ENCODE measurements around the gene GRK5. TPM values are rescaled to one million over a fixed set of nuclear protein-coding genes. Genes with fewer than 3 reads are reported as not detected.
A peak's percentile ranks its signal among the peaks of the same experiment; 100 is the strongest.

The GRK5 gene
- total and polyA plus RNA-seq, 2 experiments from 2014 or later: 5.2 to 13.7 TPM

DNA sequence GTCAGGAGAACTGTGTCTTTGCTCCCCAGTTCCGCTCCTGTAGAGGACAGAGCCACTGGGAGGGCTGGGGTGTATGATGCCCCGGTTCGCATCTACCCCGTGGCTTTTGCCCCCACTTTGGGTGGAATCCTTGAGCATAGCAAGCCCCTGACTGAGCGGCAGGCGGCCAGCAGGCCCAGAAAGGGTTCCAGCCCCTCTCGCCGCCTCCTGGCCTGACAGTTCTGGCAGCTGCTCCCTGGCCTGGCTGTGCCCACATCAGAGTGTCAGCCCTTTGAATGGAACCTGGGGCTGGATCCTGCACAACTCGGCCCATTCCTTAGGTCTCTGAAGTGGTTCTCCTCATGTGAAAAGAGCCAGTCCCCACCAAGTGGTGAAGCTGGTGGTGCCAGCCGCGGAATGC lies 106.7 kb downstream of the GRK5 start:
- 94 to 96% methylated on average over 10 to 11 of the region's 11 CpGs for WGBS, 2 experiments (ENCODE audit: low coverage in 1 of 2, low lambda C conversion rate in 2 of 2, missing lambda C conversion rate in 2 of 2)

DNA sequence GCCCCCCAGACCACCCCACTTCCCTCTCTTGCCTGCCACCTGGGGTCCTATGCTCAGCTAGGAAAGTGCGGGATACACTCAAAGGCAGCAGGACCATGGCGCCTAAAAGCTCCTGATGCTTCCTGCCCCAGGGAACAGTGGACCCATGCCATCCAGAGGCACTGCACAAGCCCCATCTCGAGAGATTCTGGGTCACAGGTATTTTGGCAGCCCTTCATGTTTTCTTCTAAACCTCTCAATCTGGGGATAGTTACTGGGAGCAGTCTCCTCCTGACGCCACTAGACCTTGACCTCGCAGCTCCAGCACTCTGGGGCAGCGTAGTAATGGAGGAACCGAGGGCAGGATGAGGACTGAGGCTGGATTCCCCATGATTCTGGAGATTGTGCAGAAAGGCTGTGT lies 107.1 kb downstream of the GRK5 start:
- H3K79me2 ChIP-seq (ENCODE audit: insufficient read depth): peaks cover 63% of the 10 kb centered on the region
- peak overlapping the region; percentile 99; the same call in 1 of the 2 replicates for H3K27ac ChIP-seq
- H3K9me3 ChIP-seq (ENCODE audit: low read depth): no peaks in the 10 kb centered on the region
- H2AFZ ChIP-seq: no peak overlapping the region
- no peaks in the 10 kb centered on the region for H3K36me3 ChIP-seq (ENCODE audit: low read depth)
- peaks cover 38% of the 10 kb centered on the region for H3K4me1 ChIP-seq (ENCODE audit: insufficient read depth)
- no peak for DNase-seq
- peaks cover 30% of the 10 kb centered on the region for H3F3A ChIP-seq (ENCODE audit: insufficient read depth)
- no peak overlapping the region for H3K9ac ChIP-seq
- H3K4me3 ChIP-seq: no peak overlapping the region
- in situ Hi-C loops (cut with MboI): no loop called here
- TF ChIP-seq EZH2phosphoT487 (IDR thresholded peaks at IDR 0.05; ENCODE audit: insufficient read depth, low read depth) (no peak), EZH2 (IDR thresholded peaks at IDR 0.05; ENCODE audit: insufficient read depth, poor library complexity, severe bottlenecking) (no peak)
- no peaks in the 10 kb centered on the region for H3K9me2 ChIP-seq (ENCODE audit: insufficient read depth)
- H3K4me2 ChIP-seq (ENCODE audit: unreplicated experiment): no peak overlapping the region
- 82% methylated on average over 7 of the region's 7 CpGs for WGBS, 2 experiments (ENCODE audit: low coverage in 1 of 2, low lambda C conversion rate in 2 of 2, missing lambda C conversion rate in 2 of 2)
- no peaks in the 10 kb centered on the region for H4K20me1 ChIP-seq (ENCODE audit: insufficient read depth)
- H3K27me3 ChIP-seq (replicated peaks; ENCODE audit: insufficient read depth): no peaks in the 10 kb centered on the region

More for the DNA sequence above, 106.7 kb downstream of the GRK5 start:
- TF ChIP-seq EZH2 (IDR thresholded peaks at IDR 0.05; ENCODE audit: insufficient read depth, poor library complexity, severe bottlenecking) (no peak), EZH2phosphoT487 (IDR thresholded peaks at IDR 0.05; ENCODE audit: insufficient read depth, low read depth) (no peak)
- no peak overlapping the region for H3K9ac ChIP-seq
- no peak overlapping the region for H2AFZ ChIP-seq
- in situ Hi-C loops (cut with MboI): no loop called here
- H3K9me2 ChIP-seq (ENCODE audit: insufficient read depth): no peaks in the 10 kb centered on the region
- H3K27me3 ChIP-seq (replicated peaks; ENCODE audit: insufficient read depth): no peaks in the 10 kb centered on the region
- no peaks in the 10 kb centered on the region for H3K36me3 ChIP-seq (ENCODE audit: low read depth)
- peaks cover 63% of the 10 kb centered on the region for H3K79me2 ChIP-seq (ENCODE audit: insufficient read depth)
- no peak overlapping the region for H3K4me3 ChIP-seq
- H3K9me3 ChIP-seq (ENCODE audit: low read depth): no peaks in the 10 kb centered on the region
- H4K20me1 ChIP-seq (ENCODE audit: insufficient read depth): no peaks in the 10 kb centered on the region
- peaks cover 38% of the 10 kb centered on the region for H3K4me1 ChIP-seq (ENCODE audit: insufficient read depth)
- no peak for DNase-seq
- no peak overlapping the region for H3K4me2 ChIP-seq (ENCODE audit: unreplicated experiment)
- H3K27ac ChIP-seq: no peak overlapping the region
- peaks cover 30% of the 10 kb centered on the region for H3F3A ChIP-seq (ENCODE audit: insufficient read depth)

DNA sequence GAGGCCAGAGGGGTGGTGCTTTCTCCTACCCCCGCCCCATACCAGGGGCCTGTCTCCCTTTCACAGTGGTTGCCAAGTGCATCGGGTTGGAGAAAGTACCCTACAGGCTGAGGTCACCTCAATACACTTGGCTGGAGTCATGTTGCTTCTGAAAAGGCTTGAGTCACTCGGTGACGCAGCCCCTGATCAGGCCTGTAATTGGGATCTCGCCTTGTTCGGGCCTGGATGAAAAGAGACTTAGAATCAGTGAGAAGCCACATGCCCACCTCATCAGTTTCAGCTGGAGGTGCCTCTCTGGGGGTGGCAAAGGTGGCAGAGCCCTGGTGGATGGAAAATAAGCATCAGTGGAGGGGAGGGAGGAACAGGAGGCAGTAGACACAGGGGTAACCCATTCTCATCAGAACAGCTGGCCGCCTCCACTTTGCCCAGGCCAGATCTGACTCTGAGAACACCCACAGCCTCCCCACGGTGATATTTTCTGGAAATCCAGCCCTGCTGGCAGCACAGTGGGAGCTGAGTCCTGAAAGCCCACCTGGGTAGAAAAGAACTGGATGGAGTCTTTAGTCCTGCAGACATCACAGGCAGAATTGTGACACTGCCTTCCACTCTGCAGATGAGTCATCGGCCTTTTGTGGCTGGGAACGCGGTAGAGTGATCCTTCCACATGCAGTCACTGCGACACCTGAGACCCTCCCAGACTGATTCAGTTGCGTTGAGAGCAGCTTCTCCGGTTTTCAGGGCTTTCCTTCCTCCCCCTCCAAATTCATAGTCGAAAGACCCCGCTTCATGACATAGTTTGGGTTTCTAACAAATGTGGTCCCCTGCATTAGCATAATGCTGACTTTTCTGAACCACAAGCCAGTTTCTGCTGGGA lies 108.0 kb downstream of the GRK5 start:
- H3K9me3 ChIP-seq (ENCODE audit: low read depth): no peaks in the 10 kb centered on the region
- H2AFZ ChIP-seq: no peak overlapping the region
- peaks cover 63% of the 10 kb centered on the region for H3K79me2 ChIP-seq (ENCODE audit: insufficient read depth)
- H4K20me1 ChIP-seq (ENCODE audit: insufficient read depth): no peaks in the 10 kb centered on the region
- H3K9ac ChIP-seq: peak overlapping the region; percentile 90
- peak; percentile 98 for DNase-seq
- H3K27me3 ChIP-seq (replicated peaks; ENCODE audit: insufficient read depth): no peaks in the 10 kb centered on the region
- peak overlapping the region; percentile 72 for H3K4me2 ChIP-seq (ENCODE audit: unreplicated experiment)
- in situ Hi-C loops (cut with MboI): no loop called here
- H3K4me1 ChIP-seq (ENCODE audit: insufficient read depth): peaks cover 38% of the 10 kb centered on the region
- no peaks in the 10 kb centered on the region for H3K36me3 ChIP-seq (ENCODE audit: low read depth)
- H3K4me3 ChIP-seq: peak overlapping the region; percentile 40; the same call in 1 of the 2 replicates
- 10% methylated on average over 16 of the region's 16 CpGs for WGBS, 2 experiments (ENCODE audit: low coverage in 1 of 2, low lambda C conversion rate in 2 of 2, missing lambda C conversion rate in 2 of 2)
- H3F3A ChIP-seq (ENCODE audit: insufficient read depth): peaks cover 30% of the 10 kb centered on the region
- TF ChIP-seq EZH2phosphoT487 (IDR thresholded peaks at IDR 0.05; ENCODE audit: insufficient read depth, low read depth) (no peak), EZH2 (IDR thresholded peaks at IDR 0.05; ENCODE audit: insufficient read depth, poor library complexity, severe bottlenecking) (no peak)
- peak overlapping the region; percentile 99 for H3K27ac ChIP-seq
- no peaks in the 10 kb centered on the region for H3K9me2 ChIP-seq (ENCODE audit: insufficient read depth)

DNA sequence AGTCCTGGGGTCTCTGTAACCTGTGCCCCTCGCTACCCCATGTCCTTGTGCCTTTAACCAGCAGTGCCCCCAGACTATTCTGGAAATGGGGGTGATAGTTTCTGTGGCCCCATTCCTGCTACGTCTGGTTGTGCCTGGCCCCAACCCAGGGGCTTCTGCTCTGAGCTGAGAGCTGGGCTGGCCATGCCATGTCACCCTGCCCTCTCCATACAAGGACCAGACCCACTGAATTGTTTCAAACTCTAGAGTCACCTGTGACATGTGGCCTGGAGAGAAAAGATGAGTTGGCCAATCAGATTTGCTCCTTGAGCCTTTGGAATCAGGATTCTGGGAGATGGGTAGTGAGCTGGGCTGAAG lies 108.6 kb downstream of the GRK5 start:
- H3K4me1 ChIP-seq (ENCODE audit: insufficient read depth): peaks cover 38% of the 10 kb centered on the region
- no peak for TF ChIP-seq EZH2 (IDR thresholded peaks at IDR 0.05; ENCODE audit: insufficient read depth, poor library complexity, severe bottlenecking)
- TF ChIP-seq EZH2phosphoT487 (IDR thresholded peaks at IDR 0.05; ENCODE audit: insufficient read depth, low read depth): no peak
- H3K9me2 ChIP-seq (ENCODE audit: insufficient read depth): no peaks in the 10 kb centered on the region
- H3K36me3 ChIP-seq (ENCODE audit: low read depth): no peaks in the 10 kb centered on the region
- DNase-seq: no peak
- no peaks in the 10 kb centered on the region for H3K27me3 ChIP-seq (replicated peaks; ENCODE audit: insufficient read depth)
- peaks cover 30% of the 10 kb centered on the region for H3F3A ChIP-seq (ENCODE audit: insufficient read depth)
- H3K4me2 ChIP-seq (ENCODE audit: unreplicated experiment): peak overlapping the region; percentile 72
- no peak overlapping the region for H3K4me3 ChIP-seq
- no peaks in the 10 kb centered on the region for H3K9me3 ChIP-seq (ENCODE audit: low read depth)
- H2AFZ ChIP-seq: no peak overlapping the region
- in situ Hi-C loops (cut with MboI): no loop called here
- peaks cover 63% of the 10 kb centered on the region for H3K79me2 ChIP-seq (ENCODE audit: insufficient read depth)
- H4K20me1 ChIP-seq (ENCODE audit: insufficient read depth): no peaks in the 10 kb centered on the region
- H3K27ac ChIP-seq: peak overlapping the region; percentile 99
- WGBS, 2 experiments (ENCODE audit: low coverage in 1 of 2, low lambda C conversion rate in 2 of 2, missing lambda C conversion rate in 2 of 2): 100% methylated on average over 2 of the region's 2 CpGs
- peak overlapping the region; percentile 90 for H3K9ac ChIP-seq
